Gastroesophageal sphincter (tissue), 4 donors: ENCODE data around the gene ZNF837. TPM values are rescaled to one million over a fixed set of nuclear protein-coding genes. Genes with fewer than 3 reads are reported as not detected.

ENCODE experiments used
- ATAC-seq: fragments of 150-250 bp; one replicate; pipeline ENCODE4 v1.9.1; 2016; ENCODE audit warnings: mild to moderate bottlenecking, moderate library complexity
- H3K27ac ChIP-seq, 4 donors: fragments of 200-600 bp; sonication (generic) in 3 of 4; 1 replicate in 3 of 4; 2 replicates in 1 of 4; pipeline ENCODE4 v1.5.1; 2016 to 2019
- H3K27me3 ChIP-seq: fragments of 200-600 bp; sonication (generic); one replicate; pipeline ENCODE4 v1.5.1; 2019
- H3K36me3 ChIP-seq, 2 donors: fragments of 200-600 bp; sonication (generic); one replicate each; pipeline ENCODE4 v1.5.1; 2019; ENCODE audit warnings: control low read depth in 1 of 2
- H3K4me1 ChIP-seq, 3 donors: fragments of 200-600 bp; sonication (generic); 1 replicate in 2 of 3; 2 replicates in 1 of 3; pipeline ENCODE4 v1.5.1; 2016 to 2019; ENCODE audit warnings: control low read depth in 2 of 3
- H3K4me3 ChIP-seq, 2 donors: fragments of 200-600 bp; sonication (generic); one replicate each; pipeline ENCODE4 v1.5.1; 2019; ENCODE audit warnings: mild to moderate bottlenecking in 1 of 2, moderate library complexity in 1 of 2
- H3K9me3 ChIP-seq, 3 donors: fragments of 200-600 bp; sonication (generic); one replicate each; pipeline ENCODE4 v1.5.1; 2017 to 2019; ENCODE audit warnings: control low read depth in 2 of 3
- EP300 ChIP-seq: sonication (generic); formaldehyde crosslinking; IDR thresholded peaks from one replicate; pipeline ENCODE4 v1.6.1; 2017; ENCODE audit warnings: antibody characterized with exemption, mild to moderate bottlenecking
- POLR2A ChIP-seq, 2 donors: fragments of 450-650 bp; IDR thresholded peaks; one replicate each; pipeline ENCODE4 v1.6.1; 2017; ENCODE audit warnings: antibody characterized with exemption in 2 of 2, mild to moderate bottlenecking in 2 of 2, moderate library complexity in 1 of 2
- POLR2AphosphoS5 ChIP-seq: sonication (generic); formaldehyde crosslinking; IDR thresholded peaks from one replicate; pipeline ENCODE4 v1.6.1; 2017; ENCODE audit warnings: antibody characterized with exemption
- WGBS, 2 donors: methylation state at CpG; one replicate each; pipeline ENCODE4 v1.1.5; 2018; ENCODE audit warnings: low coverage in 1 of 2; 5-methylcytosine and 5-hydroxymethylcytosine counted together
- total RNA-seq, 4 donors: library from RNA; depleted of rRNA; stranded (reverse); fragments of >200 nt; gene quantifications; one replicate each; pipeline ENCODE4 v1.1.0, GENCODE V29; 2016
- TF ChIP-seq, protein P1 (sequence below), 4 experiments: fragments of 200-600 bp in 2 of 4; fragments of 450-650 bp in 2 of 4; sonication (generic) in 1 of 4; IDR thresholded peaks; one replicate each; pipeline ENCODE4 v1.5.1; 2017 to 2019; ENCODE audit warnings: antibody characterized with exemption in 4 of 4, mild to moderate bottlenecking in 2 of 4, moderate library complexity in 2 of 4

ZNF837 gene
- total RNA-seq, 4 donors from 2014 or later, result 0.99 to 3.7 (median 2.4) TPM

DNA sequence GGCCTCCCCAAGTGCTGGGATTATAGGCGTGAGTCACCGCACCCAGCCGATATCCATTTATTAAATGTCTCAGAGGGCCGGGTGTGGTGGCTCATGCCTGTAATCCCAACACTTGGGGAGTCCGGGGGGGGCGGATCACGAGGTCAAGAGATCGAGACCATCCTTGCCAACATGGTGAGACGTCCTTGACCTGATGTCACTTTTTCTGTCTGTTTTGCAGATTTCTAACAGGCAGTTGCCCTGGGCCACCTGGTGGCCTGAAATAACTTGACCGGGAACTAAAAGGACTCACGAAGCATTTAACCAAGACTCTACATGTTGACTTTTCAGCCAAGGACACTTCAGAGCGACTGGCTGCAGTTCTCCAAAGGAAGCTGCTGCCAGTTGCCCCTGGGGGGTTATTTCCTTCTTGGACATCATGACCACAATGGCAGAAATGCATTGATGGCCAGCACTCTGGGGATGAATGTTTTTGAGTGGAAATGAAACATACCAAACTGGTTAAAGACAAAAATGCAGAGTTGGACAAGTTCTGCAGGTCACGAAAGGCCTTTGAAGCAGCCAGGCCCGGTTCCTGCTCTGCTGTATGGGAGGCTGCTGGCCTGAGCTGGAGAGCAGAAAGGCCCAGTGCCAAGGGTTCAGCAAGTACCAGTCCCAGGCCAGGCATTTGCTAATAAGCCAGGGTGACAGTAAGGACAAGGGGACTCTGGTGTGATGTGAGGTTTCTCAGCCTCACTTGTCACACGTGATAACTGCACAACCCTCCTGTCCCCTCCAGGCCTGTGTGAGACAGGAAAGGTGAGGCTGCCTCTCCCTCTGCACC is 8.3 kb downstream of the ZNF837 start:
- Histone ChIP-seq H3K4me3 (no peak overlapping the region), H3K4me1 (no peaks in the 10 kb centered on the region), H3K27me3 (peaks cover 7% of the 10 kb centered on the region), H3K36me3 (peaks cover 0 to 6% of the 10 kb centered on the region in 2 donors), H3K27ac (no peak overlapping the region), H3K9me3 (no peaks in the 10 kb centered on the region)
- no peak for ATAC-seq
- 60 to 80% methylated on average over 2 to 7 of the region's 15 CpGs for WGBS, 2 donors
- TF ChIP-seq EP300 (no peak), POLR2A (IDR thresholded peaks at IDR 0.05) (no peak), POLR2AphosphoS5 (no peak)

DNA sequence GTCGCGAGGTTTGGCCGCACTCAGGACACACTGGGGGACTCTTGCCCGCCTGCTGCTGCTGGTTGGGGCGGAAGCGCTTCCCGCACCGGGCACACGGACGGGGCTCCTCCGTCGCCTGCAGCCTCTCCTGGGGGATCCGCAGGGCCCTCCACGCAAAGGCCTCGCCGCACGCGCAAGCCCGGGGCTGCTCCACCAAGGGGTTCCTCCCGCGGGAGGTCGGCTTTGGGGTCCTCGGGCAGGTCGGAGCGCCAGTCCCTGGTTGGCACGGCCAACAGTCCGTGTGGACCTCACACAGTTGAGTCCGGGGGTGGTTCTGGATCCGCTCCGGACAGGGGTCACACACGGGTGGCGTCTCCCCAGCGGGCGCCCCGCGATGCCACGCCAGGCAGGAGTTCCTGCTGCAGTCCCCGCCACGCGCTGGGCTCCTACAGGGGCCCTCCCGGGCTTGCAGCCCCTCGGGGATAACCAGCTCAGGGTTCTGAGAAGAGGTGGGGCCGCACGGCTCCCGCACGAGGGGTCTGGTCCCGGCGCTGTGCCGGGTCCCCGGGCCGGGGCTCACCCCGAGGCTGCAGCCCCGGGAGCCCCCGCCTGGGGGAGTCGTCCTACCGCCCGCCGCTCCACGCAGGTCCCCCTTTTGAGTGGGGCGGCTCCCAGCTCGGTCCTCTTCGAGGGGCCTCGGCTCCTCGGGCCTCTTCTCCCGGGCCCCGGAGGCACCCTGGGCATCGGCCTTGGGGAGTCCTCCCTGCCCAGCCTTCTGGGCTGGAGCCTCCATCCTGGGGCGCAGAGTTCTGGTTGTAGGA is 12.1 kb downstream of the ZNF837 start:
- WGBS, 2 donors, result 82% methylated on average over 10 of the region's 68 CpGs; no CpG with 5 or more reads in 1 of the 2 donors
- H3K27ac ChIP-seq, result no peak overlapping the region
- TF ChIP-seq, protein P1, sequence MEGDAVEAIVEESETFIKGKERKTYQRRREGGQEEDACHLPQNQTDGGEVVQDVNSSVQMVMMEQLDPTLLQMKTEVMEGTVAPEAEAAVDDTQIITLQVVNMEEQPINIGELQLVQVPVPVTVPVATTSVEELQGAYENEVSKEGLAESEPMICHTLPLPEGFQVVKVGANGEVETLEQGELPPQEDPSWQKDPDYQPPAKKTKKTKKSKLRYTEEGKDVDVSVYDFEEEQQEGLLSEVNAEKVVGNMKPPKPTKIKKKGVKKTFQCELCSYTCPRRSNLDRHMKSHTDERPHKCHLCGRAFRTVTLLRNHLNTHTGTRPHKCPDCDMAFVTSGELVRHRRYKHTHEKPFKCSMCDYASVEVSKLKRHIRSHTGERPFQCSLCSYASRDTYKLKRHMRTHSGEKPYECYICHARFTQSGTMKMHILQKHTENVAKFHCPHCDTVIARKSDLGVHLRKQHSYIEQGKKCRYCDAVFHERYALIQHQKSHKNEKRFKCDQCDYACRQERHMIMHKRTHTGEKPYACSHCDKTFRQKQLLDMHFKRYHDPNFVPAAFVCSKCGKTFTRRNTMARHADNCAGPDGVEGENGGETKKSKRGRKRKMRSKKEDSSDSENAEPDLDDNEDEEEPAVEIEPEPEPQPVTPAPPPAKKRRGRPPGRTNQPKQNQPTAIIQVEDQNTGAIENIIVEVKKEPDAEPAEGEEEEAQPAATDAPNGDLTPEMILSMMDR (IDR thresholded peaks at IDR 0.05), result no peak
- TF ChIP-seq EP300 (no peak), POLR2A (IDR thresholded peaks at IDR 0.05) (no peak), POLR2AphosphoS5 (no peak)
- no peak overlapping the region for H3K4me3 ChIP-seq
- no peak for ATAC-seq
- H3K27me3 ChIP-seq, result peaks cover 22% of the 10 kb centered on the region
- H3K4me1 ChIP-seq, result no peaks in the 10 kb centered on the region
- H3K9me3 ChIP-seq, result no peaks in the 10 kb centered on the region
- H3K36me3 ChIP-seq, result peaks cover 0 to 19% of the 10 kb centered on the region in 2 donors

DNA sequence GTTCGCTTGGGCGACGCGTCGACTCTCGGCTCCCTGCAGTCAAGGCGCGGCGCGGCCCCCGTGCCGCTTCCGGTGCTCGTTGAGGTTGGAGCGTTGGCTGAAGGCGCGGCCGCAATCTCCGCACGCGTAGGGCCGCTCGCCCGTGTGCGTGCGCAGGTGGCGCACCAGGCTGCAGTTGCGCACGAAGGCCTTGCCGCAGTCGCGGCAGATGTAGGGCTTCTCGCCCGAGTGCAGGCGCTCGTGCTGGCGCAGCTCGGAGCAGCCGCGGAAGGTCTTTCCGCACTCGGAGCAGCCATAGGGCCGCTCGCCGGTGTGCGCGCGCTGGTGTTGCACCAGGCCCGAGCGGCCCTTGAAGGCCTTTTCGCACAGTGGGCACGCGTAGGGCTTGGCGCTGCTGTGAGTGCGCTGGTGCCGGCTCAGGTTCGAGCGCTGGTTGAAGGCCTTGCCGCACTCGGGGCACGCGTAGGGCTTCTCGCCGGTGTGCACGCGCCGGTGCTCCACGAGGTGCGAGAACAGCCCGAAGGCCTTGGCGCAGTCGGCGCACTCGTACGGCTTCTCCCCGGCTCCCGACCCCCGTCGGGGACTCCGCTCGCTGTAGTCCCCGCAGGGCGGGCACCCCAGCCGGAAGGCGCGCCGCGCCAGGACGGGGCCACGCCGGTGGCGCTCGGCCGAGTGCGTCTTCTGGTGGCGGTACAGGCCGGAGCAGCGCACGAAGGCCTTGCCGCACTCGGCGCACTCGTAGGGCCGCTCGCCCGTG is 13.0 kb downstream of the ZNF837 start:
- no peak overlapping the region for H3K27ac ChIP-seq
- 56 to 67% methylated on average over 1 to 11 of the region's 106 CpGs for WGBS, 2 donors
- H3K36me3 ChIP-seq, result peaks cover 0 to 19% of the 10 kb centered on the region in 2 donors
- peaks cover 22% of the 10 kb centered on the region for H3K27me3 ChIP-seq
- H3K4me1 ChIP-seq, result peaks cover 0 to 7% (median 0%) of the 10 kb centered on the region in 3 donors
- no peaks in the 10 kb centered on the region for H3K9me3 ChIP-seq
- no peak for ATAC-seq
- TF ChIP-seq POLR2AphosphoS5 (no peak), POLR2A (IDR thresholded peaks at IDR 0.05) (no peak), EP300 (no peak)
- TF ChIP-seq, protein P1 (IDR thresholded peaks at IDR 0.05), result no peak
- H3K4me3 ChIP-seq, result no peak overlapping the region

DNA sequence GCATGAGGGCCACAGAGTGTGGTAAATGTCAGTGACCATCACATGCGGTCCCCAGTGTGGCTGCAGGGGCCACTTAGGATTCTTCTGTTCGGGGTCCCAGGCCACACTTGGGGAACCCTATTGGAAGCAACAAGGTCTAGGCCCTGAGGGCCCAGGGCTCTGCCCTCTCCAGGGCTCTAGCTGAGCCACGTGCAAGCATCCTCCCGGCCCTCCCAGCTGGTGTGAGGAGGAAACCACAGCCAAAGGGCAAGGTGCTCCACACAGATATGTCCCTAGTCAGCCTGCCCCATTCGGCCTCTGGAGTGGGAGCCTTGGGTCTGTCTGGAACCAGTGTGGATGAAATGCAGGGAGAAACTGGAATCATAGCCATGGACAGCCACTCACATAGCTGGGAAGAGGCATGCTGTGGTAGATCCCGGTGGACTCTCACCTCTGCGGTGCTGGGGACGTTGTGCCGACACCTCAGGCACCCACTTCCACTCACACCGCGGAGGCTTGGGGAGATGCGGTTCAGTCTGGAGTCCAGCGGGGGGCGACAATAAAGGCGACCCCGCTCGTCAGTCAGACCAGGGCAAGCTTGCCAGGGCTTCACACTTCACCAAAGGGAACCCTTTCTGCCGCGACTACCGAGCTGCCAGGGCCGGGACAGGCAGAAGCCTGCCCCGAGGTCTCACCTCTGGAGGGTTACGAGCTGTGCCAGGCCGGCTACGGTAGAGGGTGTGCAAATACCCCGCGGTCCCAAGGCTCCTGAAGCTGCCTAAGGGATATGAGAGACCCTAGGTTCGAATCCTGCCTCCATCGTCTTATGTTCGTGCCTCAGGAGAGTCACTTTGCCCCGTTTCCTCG is 14.0 kb downstream of the ZNF837 start:
- ATAC-seq, result no peak
- Histone ChIP-seq H3K27me3 (peaks cover 22% of the 10 kb centered on the region), H3K4me3 (no peak overlapping the region), H3K36me3 (peaks cover 0 to 19% of the 10 kb centered on the region in 2 donors), H3K4me1 (peaks cover 0 to 10% (median under 1%) of the 10 kb centered on the region in 3 donors), H3K9me3 (no peaks in the 10 kb centered on the region), H3K27ac (no peak overlapping the region)
- WGBS, 2 donors, result 82 to 100% methylated on average over 4 to 7 of the region's 32 CpGs
- TF ChIP-seq, protein P1 (IDR thresholded peaks at IDR 0.05), result no peak
- TF ChIP-seq EP300 (no peak), POLR2AphosphoS5 (no peak), POLR2A (IDR thresholded peaks at IDR 0.05) (no peak)
